PFSK-1 (cell line): ENCODE results near the gene HTT.

Experiments
- POLR2AphosphoS5 ChIP-seq: IDR thresholded peaks from 2 replicates; pipeline ENCODE4 v1.6.1; 2012; ENCODE audit warnings: low read depth, mild to moderate bottlenecking, control low read depth, low read length, moderate library complexity
- REST ChIP-seq, 2 experiments: IDR thresholded peaks; 2 replicates each; pipeline versions ENCODE4 v1.6.1 to v1.8.0; 2011 to 2012; ENCODE audit warnings: low read depth in 2 of 2, low read length in 2 of 2, control low read depth in 1 of 2, inconsistent platforms in 1 of 2, mild to moderate bottlenecking in 1 of 2, moderate library complexity in 1 of 2; ENCODE audit not compliant: insufficient read depth in 1 of 2
- SIN3A ChIP-seq: IDR thresholded peaks from 2 replicates; pipeline ENCODE4 v1.6.1; 2012; ENCODE audit warnings: mild to moderate bottlenecking, low read length, moderate library complexity, borderline replicate concordance; ENCODE audit not compliant: insufficient read depth

GRCh38 chr4:3122081-3122563 is 47.6 kb downstream of the HTT start:
- TF ChIP-seq REST (IDR thresholded peaks at IDR 0.05; ENCODE audit: insufficient read depth in 1 of 2, low read depth in 2 of 2, low read length in 2 of 2): no peak
- TF ChIP-seq SIN3A: no peak
- TF ChIP-seq POLR2AphosphoS5: no peak
